WTC11 (cell line): ENCODE results near the gene SLC39A2. TPM values are rescaled to one million over a fixed set of nuclear protein-coding genes. Genes with fewer than 3 reads are reported as not detected.

Experiments used
- ATAC-seq: fragments of 200-7000 bp; cut with Tn5 transposase; 2 replicates; pipeline ENCODE4 v1.10.0; 2021; ENCODE audit warnings: mild to moderate bottlenecking, moderate library complexity
- CTCF ChIA-PET: fragments of 300-600 bp; sonication (Branson Sonifier 250); formaldehyde crosslinking; loops from one replicate; lab custom pipeline; 2021; ENCODE audit warnings: antibody characterized with exemption; lab: Charles Lee
- POLR2A ChIA-PET: fragments of 350-600 bp; sonication (Branson Sonifier 250); formaldehyde crosslinking; loops from one replicate; lab custom pipeline; 2021; ENCODE audit warnings: antibody characterized with exemption; lab: Charles Lee
- DNase-seq: peaks from one replicate; pipeline ENCODE4 v3.0.0; 2021; ENCODE audit warnings: low spot score
- H3K27ac Mint-ChIP-seq: 2 replicates; pipeline ENCODE4 v1.8.0; 2021; ENCODE audit warnings: mixed read lengths
- H3K27me3 Mint-ChIP-seq: 2 replicates; pipeline ENCODE4 v1.8.0; 2021; ENCODE audit warnings: low read depth, mild to moderate bottlenecking, moderate library complexity, mixed read lengths
- H3K36me3 Mint-ChIP-seq: 2 replicates; pipeline ENCODE4 v1.8.0; 2021; ENCODE audit warnings: mixed read lengths
- H3K4me1 Mint-ChIP-seq: 2 replicates; pipeline ENCODE4 v1.8.0; 2022; ENCODE audit warnings: mixed read lengths
- H3K4me3 Mint-ChIP-seq: 2 replicates; pipeline ENCODE4 v1.8.0; 2021; ENCODE audit warnings: mild to moderate bottlenecking, moderate library complexity, mixed read lengths
- H3K9me3 Mint-ChIP-seq: 2 replicates; pipeline ENCODE4 v1.8.0; 2021; ENCODE audit warnings: mixed read lengths
- FOXK1 ChIP-seq: sonication (generic); formaldehyde crosslinking; IDR thresholded peaks from 2 replicates; pipeline ENCODE4 v1.8.0; 2022; ENCODE audit warnings: mild to moderate bottlenecking, moderate library complexity, missing genetic modification reagents
- FOXP1 ChIP-seq: sonication (generic); formaldehyde crosslinking; IDR thresholded peaks from 2 replicates; pipeline ENCODE4 v1.8.0; 2022; ENCODE audit warnings: missing genetic modification reagents, mild to moderate bottlenecking, moderate library complexity, borderline replicate concordance
- KAT7 ChIP-seq: sonication (generic); formaldehyde crosslinking; IDR thresholded peaks from 2 replicates; pipeline ENCODE4 v1.8.1; 2023; ENCODE audit warnings: missing genetic modification reagents, mild to moderate bottlenecking, borderline replicate concordance
- NR1H2 ChIP-seq: sonication (generic); formaldehyde crosslinking; IDR thresholded peaks from 2 replicates; pipeline ENCODE4 v1.9.0; 2021; ENCODE audit warnings: mild to moderate bottlenecking, moderate library complexity, missing genetic modification reagents
- SMAD3 ChIP-seq: sonication (generic); formaldehyde crosslinking; IDR thresholded peaks from 2 replicates; pipeline ENCODE4 v1.8.0; 2022; ENCODE audit warnings: missing genetic modification reagents, mild to moderate bottlenecking, borderline replicate concordance
- SOX15 ChIP-seq: fragments of 250-450 bp; sonication (Bioruptor Pico); IDR thresholded peaks from 2 replicates; pipeline ENCODE4 v1.9.0; 2021; ENCODE audit warnings: mild to moderate bottlenecking
- TCF7 ChIP-seq: sonication (generic); formaldehyde crosslinking; IDR thresholded peaks from 2 replicates; pipeline ENCODE4 v1.8.0; 2022; ENCODE audit warnings: mild to moderate bottlenecking, low read depth, missing genetic modification reagents, moderate library complexity
- ZNF671 ChIP-seq: fragments of 250-450 bp; sonication (Bioruptor Pico); IDR thresholded peaks from 2 replicates; pipeline ENCODE4 v1.8.0; 2021; ENCODE audit warnings: mild to moderate bottlenecking
- total RNA-seq: library from RNA; stranded (reverse); gene quantifications from 3 replicates; pipeline ENCODE4 v1.2.3, GENCODE V29; 2021
- TF ChIP-seq, protein P1 (sequence below): sonication (generic); formaldehyde crosslinking; IDR thresholded peaks from 2 replicates; pipeline ENCODE4 v1.8.0; 2023; ENCODE audit warnings: missing genetic modification reagents, mild to moderate bottlenecking, borderline replicate concordance
- TF ChIP-seq, protein P2 (sequence below): sonication (generic); formaldehyde crosslinking; IDR thresholded peaks from 2 replicates; pipeline ENCODE4 v1.8.0; 2023; ENCODE audit warnings: missing genetic modification reagents
- TF ChIP-seq, protein P3 (sequence below): fragments of 200-600 bp; IDR thresholded peaks from 2 replicates; pipeline ENCODE4 v1.8.0; 2022; ENCODE audit warnings: antibody characterized with exemption
- TF ChIP-seq, protein P4 (sequence below): sonication (generic); formaldehyde crosslinking; IDR thresholded peaks from 2 replicates; pipeline ENCODE4 v1.8.0; 2022; ENCODE audit warnings: mild to moderate bottlenecking, missing genetic modification reagents
- TF ChIP-seq, protein P5 (sequence below): sonication (generic); formaldehyde crosslinking; IDR thresholded peaks from 2 replicates; pipeline ENCODE4 v1.8.0; 2022; ENCODE audit warnings: missing genetic modification reagents
- TF ChIP-seq, protein P6 (sequence below): fragments of 250-450 bp; sonication (Bioruptor Pico); IDR thresholded peaks from 2 replicates; pipeline ENCODE4 v1.9.0; 2021; ENCODE audit warnings: mild to moderate bottlenecking, borderline replicate concordance
- TF ChIP-seq, protein P7 (sequence below): sonication (generic); formaldehyde crosslinking; IDR thresholded peaks from 2 replicates; pipeline ENCODE4 v1.8.1; 2022; ENCODE audit warnings: mild to moderate bottlenecking, moderate library complexity, missing genetic modification reagents

SLC39A2 gene
- total RNA-seq, 1 experiment from 2014 or later: not detected

DNA sequence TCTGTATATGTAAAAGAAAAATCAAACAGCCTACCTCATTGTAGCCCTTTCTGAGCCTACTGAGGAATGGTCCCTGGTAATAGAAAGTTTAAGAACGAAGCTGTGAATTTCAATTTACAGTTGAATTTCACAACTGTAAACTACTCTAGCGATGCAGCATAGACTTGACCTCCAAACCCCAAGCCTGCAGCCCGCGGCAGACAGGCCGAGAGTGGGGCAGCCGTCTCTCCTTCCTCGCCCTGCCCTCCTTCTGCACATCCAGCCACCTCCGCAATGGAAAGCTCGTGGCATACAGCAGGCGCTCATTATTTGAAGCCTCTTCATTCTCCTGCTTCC is 28.5 kb upstream of the SLC39A2 start:
- no peaks in the 10 kb centered on the region for H3K9me3 Mint-ChIP-seq
- DNase-seq (no peak), ATAC-seq (peak; percentile 3)
- ChIA-PET POLR2A (interaction anchor here (0.8 to 1.6 kb wide), 3 partner anchors 9 to 104 kb away, joined by 3 to 8 read pairs (median 4); no protein-coding TSS in a partner anchor), CTCF (interaction anchor here (0.6 to 3.6 kb wide), 90 partner anchors 8 to 536 kb away, joined by 3 to 93 read pairs (median 6); partner anchors contain the start of genes ARHGEF40, EDDM3A, NDRG2 and RNASE1)
- H3K4me1 Mint-ChIP-seq: peaks cover 13% of the 10 kb centered on the region
- TF ChIP-seq NR1H2 (CRISPR knock-in tag) (no peak), FOXP1 (no peak), SOX15 (CRISPR knock-in tag) (no peak), ZNF671 (CRISPR knock-in tag) (no peak)
- no peak overlapping the region for H3K27ac Mint-ChIP-seq
- peaks cover 27% of the 10 kb centered on the region for H3K27me3 Mint-ChIP-seq
- peak overlapping the region; percentile 89 for H3K4me3 Mint-ChIP-seq
- no peaks in the 10 kb centered on the region for H3K36me3 Mint-ChIP-seq

DNA sequence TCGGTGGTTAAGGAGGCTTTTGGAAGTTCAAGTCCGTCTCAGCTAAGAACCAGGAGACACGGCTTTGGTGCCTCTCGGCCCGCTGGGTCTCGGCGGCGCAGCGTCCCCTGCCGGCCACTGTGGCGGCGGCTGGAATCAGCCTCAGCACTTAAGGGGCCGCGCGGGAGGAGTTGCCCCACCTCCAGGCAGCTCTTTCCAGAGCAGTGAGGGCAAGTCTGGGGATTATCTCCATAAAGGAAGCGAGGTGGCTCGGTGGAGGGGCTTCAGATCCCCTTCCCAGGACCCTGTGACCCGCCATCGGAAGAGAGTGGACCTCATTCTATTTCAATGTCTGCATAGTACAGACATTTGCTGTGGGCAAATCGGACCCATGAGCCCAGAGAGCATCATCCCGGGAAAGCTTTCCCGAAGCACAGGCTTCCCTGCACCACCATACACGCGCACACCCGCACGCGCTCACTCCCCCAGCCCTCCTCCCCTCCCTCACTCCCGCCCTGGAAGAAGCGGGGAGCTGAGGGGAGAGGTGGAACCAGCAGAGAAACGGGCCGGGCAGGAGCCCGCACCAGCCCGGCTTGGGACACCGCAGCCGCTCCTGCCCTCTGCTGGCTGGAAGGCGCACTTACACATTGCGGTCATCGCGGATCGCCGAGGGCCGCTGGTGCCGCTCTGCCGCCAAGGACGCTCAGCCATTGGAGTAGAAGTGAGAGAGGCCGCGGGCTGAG is 27.9 kb upstream of the SLC39A2 start:
- H3K4me3 Mint-ChIP-seq: peak overlapping the region; percentile 89
- H3K27me3 Mint-ChIP-seq: peaks cover 24% of the 10 kb centered on the region
- no peaks in the 10 kb centered on the region for H3K9me3 Mint-ChIP-seq
- no peaks in the 10 kb centered on the region for H3K36me3 Mint-ChIP-seq
- H3K4me1 Mint-ChIP-seq: peaks cover 13% of the 10 kb centered on the region
- peak overlapping the region; percentile 91 for H3K27ac Mint-ChIP-seq
- DNase-seq (peak; percentile 91), ATAC-seq (peak; percentile 93)
- ChIA-PET CTCF (interaction anchor here (0.6 to 3.6 kb wide), 103 partner anchors 8 to 1036 kb away, joined by 3 to 93 read pairs (median 5); partner anchors contain the start of genes ARHGEF40, EDDM3A, NDRG2 and RNASE1), POLR2A (interaction anchor here (0.6 to 1.6 kb wide), 4 partner anchors 10 to 104 kb away, joined by 3 to 8 read pairs (median 4); no protein-coding TSS in a partner anchor)
- TF ChIP-seq, protein P1, sequence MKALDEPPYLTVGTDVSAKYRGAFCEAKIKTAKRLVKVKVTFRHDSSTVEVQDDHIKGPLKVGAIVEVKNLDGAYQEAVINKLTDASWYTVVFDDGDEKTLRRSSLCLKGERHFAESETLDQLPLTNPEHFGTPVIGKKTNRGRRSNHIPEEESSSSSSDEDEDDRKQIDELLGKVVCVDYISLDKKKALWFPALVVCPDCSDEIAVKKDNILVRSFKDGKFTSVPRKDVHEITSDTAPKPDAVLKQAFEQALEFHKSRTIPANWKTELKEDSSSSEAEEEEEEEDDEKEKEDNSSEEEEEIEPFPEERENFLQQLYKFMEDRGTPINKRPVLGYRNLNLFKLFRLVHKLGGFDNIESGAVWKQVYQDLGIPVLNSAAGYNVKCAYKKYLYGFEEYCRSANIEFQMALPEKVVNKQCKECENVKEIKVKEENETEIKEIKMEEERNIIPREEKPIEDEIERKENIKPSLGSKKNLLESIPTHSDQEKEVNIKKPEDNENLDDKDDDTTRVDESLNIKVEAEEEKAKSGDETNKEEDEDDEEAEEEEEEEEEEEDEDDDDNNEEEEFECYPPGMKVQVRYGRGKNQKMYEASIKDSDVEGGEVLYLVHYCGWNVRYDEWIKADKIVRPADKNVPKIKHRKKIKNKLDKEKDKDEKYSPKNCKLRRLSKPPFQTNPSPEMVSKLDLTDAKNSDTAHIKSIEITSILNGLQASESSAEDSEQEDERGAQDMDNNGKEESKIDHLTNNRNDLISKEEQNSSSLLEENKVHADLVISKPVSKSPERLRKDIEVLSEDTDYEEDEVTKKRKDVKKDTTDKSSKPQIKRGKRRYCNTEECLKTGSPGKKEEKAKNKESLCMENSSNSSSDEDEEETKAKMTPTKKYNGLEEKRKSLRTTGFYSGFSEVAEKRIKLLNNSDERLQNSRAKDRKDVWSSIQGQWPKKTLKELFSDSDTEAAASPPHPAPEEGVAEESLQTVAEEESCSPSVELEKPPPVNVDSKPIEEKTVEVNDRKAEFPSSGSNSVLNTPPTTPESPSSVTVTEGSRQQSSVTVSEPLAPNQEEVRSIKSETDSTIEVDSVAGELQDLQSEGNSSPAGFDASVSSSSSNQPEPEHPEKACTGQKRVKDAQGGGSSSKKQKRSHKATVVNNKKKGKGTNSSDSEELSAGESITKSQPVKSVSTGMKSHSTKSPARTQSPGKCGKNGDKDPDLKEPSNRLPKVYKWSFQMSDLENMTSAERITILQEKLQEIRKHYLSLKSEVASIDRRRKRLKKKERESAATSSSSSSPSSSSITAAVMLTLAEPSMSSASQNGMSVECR (CRISPR knock-in tag): peak; percentile 20; the same call in 1 of the 2 replicates
- TF ChIP-seq TCF7 (CRISPR knock-in tag) (no peak), SMAD3 (CRISPR knock-in tag) (0 out of 2 replicates have a peak, but pooled peaks have one; percentile 26), KAT7 (CRISPR knock-in tag) (0 out of 2 replicates have a peak, but pooled peaks have one; percentile 48), FOXK1 (0 out of 2 replicates have a peak, but pooled peaks have one; percentile 39)
- TF ChIP-seq, protein P2, sequence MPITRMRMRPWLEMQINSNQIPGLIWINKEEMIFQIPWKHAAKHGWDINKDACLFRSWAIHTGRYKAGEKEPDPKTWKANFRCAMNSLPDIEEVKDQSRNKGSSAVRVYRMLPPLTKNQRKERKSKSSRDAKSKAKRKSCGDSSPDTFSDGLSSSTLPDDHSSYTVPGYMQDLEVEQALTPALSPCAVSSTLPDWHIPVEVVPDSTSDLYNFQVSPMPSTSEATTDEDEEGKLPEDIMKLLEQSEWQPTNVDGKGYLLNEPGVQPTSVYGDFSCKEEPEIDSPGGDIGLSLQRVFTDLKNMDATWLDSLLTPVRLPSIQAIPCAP (CRISPR knock-in tag): no peak
- TF ChIP-seq, protein P3, sequence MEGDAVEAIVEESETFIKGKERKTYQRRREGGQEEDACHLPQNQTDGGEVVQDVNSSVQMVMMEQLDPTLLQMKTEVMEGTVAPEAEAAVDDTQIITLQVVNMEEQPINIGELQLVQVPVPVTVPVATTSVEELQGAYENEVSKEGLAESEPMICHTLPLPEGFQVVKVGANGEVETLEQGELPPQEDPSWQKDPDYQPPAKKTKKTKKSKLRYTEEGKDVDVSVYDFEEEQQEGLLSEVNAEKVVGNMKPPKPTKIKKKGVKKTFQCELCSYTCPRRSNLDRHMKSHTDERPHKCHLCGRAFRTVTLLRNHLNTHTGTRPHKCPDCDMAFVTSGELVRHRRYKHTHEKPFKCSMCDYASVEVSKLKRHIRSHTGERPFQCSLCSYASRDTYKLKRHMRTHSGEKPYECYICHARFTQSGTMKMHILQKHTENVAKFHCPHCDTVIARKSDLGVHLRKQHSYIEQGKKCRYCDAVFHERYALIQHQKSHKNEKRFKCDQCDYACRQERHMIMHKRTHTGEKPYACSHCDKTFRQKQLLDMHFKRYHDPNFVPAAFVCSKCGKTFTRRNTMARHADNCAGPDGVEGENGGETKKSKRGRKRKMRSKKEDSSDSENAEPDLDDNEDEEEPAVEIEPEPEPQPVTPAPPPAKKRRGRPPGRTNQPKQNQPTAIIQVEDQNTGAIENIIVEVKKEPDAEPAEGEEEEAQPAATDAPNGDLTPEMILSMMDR: peak; percentile 67
- TF ChIP-seq, protein P4, sequence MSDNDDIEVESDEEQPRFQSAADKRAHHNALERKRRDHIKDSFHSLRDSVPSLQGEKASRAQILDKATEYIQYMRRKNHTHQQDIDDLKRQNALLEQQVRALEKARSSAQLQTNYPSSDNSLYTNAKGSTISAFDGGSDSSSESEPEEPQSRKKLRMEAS (CRISPR knock-in tag): peak; percentile 58; the same call in 1 of the 2 replicates
- TF ChIP-seq, protein P5, sequence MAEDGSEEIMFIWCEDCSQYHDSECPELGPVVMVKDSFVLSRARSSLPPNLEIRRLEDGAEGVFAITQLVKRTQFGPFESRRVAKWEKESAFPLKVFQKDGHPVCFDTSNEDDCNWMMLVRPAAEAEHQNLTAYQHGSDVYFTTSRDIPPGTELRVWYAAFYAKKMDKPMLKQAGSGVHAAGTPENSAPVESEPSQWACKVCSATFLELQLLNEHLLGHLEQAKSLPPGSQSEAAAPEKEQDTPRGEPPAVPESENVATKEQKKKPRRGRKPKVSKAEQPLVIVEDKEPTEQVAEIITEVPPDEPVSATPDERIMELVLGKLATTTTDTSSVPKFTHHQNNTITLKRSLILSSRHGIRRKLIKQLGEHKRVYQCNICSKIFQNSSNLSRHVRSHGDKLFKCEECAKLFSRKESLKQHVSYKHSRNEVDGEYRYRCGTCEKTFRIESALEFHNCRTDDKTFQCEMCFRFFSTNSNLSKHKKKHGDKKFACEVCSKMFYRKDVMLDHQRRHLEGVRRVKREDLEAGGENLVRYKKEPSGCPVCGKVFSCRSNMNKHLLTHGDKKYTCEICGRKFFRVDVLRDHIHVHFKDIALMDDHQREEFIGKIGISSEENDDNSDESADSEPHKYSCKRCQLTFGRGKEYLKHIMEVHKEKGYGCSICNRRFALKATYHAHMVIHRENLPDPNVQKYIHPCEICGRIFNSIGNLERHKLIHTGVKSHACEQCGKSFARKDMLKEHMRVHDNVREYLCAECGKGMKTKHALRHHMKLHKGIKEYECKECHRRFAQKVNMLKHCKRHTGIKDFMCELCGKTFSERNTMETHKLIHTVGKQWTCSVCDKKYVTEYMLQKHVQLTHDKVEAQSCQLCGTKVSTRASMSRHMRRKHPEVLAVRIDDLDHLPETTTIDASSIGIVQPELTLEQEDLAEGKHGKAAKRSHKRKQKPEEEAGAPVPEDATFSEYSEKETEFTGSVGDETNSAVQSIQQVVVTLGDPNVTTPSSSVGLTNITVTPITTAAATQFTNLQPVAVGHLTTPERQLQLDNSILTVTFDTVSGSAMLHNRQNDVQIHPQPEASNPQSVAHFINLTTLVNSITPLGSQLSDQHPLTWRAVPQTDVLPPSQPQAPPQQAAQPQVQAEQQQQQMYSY: 0 out of 2 replicates have a peak, but pooled peaks have one; percentile 15
- TF ChIP-seq, protein P6, sequence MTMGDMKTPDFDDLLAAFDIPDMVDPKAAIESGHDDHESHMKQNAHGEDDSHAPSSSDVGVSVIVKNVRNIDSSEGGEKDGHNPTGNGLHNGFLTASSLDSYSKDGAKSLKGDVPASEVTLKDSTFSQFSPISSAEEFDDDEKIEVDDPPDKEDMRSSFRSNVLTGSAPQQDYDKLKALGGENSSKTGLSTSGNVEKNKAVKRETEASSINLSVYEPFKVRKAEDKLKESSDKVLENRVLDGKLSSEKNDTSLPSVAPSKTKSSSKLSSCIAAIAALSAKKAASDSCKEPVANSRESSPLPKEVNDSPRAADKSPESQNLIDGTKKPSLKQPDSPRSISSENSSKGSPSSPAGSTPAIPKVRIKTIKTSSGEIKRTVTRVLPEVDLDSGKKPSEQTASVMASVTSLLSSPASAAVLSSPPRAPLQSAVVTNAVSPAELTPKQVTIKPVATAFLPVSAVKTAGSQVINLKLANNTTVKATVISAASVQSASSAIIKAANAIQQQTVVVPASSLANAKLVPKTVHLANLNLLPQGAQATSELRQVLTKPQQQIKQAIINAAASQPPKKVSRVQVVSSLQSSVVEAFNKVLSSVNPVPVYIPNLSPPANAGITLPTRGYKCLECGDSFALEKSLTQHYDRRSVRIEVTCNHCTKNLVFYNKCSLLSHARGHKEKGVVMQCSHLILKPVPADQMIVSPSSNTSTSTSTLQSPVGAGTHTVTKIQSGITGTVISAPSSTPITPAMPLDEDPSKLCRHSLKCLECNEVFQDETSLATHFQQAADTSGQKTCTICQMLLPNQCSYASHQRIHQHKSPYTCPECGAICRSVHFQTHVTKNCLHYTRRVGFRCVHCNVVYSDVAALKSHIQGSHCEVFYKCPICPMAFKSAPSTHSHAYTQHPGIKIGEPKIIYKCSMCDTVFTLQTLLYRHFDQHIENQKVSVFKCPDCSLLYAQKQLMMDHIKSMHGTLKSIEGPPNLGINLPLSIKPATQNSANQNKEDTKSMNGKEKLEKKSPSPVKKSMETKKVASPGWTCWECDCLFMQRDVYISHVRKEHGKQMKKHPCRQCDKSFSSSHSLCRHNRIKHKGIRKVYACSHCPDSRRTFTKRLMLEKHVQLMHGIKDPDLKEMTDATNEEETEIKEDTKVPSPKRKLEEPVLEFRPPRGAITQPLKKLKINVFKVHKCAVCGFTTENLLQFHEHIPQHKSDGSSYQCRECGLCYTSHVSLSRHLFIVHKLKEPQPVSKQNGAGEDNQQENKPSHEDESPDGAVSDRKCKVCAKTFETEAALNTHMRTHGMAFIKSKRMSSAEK (CRISPR knock-in tag): no peak
- TF ChIP-seq, protein P7, sequence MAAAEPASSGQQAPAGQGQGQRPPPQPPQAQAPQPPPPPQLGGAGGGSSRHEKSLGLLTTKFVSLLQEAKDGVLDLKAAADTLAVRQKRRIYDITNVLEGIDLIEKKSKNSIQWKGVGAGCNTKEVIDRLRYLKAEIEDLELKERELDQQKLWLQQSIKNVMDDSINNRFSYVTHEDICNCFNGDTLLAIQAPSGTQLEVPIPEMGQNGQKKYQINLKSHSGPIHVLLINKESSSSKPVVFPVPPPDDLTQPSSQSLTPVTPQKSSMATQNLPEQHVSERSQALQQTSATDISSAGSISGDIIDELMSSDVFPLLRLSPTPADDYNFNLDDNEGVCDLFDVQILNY: 0 out of 2 replicates have a peak, but pooled peaks have one; percentile 10
